Activated CD8-positive, alpha-beta memory T cell treated with anti-CD3 and anti-CD28 coated beads for 36 hours (primary cell): Measurements from ENCODE around the gene LRRN3. TPM values are rescaled to one million over a fixed set of nuclear protein-coding genes. Genes with fewer than 3 reads are reported as not detected.

ENCODE experiments used
- CTCF ChIA-PET: fragments of 350-600 bp; sonication (Branson Sonifier 250); formaldehyde crosslinking; loops from one replicate; lab custom pipeline; 2021; ENCODE audit warnings: antibody characterized with exemption; lab: Charles Lee
- POLR2A ChIA-PET: fragments of 350-600 bp; sonication (Branson Sonifier 250); formaldehyde crosslinking; loops from one replicate; lab custom pipeline; 2021; ENCODE audit warnings: antibody characterized with exemption; lab: Charles Lee
- total RNA-seq, 2 experiments: library from RNA; stranded (reverse); gene quantifications; one replicate each; pipeline ENCODE4 v1.2.3, GENCODE V29; 2021

LRRN3 gene
- total RNA-seq, 2 experiments from 2014 or later = 101 to 108 TPM

DNA sequence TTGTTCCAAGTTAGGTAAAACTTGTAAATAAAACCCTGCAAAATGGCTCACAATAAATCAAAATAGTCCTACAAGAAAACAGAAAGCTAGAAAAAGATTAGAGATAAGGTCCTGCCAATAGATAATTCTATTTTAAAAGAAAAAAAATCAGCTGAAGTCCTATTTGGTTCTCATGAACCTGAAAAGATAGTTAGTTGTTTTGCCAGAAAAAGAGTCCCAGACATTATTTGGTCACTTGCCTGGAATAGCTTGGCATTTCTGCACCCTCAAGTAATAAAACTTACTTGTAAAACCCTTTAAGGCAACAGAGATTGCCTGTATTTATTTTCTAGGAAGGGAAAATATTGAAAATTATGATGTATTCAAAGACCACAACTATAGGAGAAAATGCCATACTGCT is 47.7 kb downstream of the LRRN3 start:
- POLR2A ChIA-PET = no interaction called here

GRCh38 chr7:111140091-111140865 is 49.4 kb downstream of the LRRN3 start:
- POLR2A ChIA-PET = no interaction called here

More for the DNA sequence above, 47.7 kb downstream of the LRRN3 start:
- CTCF ChIA-PET = no interaction called here

GRCh38 chr7:111145472-111145871 is 54.5 kb downstream of the LRRN3 start:
- ChIA-PET POLR2A (no interaction called here), CTCF (no interaction called here)

More at GRCh38 chr7:111140091-111140865, 49.4 kb downstream of the LRRN3 start:
- CTCF ChIA-PET = no interaction called here

DNA sequence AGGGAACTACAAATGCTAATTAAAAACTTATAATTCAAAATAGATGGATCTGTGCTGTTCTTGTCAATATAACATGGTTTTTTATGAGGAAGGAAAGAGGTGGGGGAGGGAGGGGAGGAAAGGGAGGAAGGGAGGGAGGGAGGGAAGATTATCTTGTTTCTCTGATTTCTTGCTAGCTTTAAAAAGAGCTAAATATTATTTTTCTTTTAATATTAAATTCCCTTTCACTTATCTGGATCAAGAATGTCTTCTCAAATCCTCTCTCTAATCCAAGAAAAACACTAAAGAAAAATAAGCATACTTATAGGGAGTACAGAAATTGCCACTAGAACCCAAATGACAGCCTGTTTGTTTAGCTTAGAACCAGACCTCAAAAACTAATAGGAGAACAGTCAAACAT is 55.2 kb downstream of the LRRN3 start:
- POLR2A ChIA-PET = no interaction called here
- CTCF ChIA-PET = no interaction called here

- CTCF ChIA-PET = no interaction called here
Measured at GRCh38 chr7:111147708-111148533, 57.0 kb downstream of the LRRN3 start.

DNA sequence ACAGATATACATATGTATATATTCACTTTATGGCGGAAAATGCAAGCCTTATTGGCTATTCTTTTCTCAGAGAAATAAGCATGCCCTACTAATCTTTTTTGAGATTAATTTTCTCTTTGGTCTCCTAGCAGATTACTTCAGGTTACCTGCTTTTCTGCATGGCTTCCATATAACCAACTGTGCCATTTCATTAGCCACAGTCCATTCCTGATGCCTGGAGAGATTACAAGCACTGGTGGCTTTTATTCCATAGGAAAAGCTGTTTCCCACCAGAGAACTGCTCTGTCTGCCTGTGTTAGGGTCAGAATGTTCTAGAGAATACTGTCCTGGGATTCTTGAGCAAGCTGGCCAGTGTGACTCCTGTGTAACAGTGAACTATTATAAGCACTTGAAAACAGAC is 59.8 kb downstream of the LRRN3 start:
- CTCF ChIA-PET = no interaction called here
- POLR2A ChIA-PET = no interaction called here

More at GRCh38 chr7:111147708-111148533, 57.0 kb downstream of the LRRN3 start:
- POLR2A ChIA-PET = no interaction called here

GRCh38 chr7:111159426-111159825 is 68.5 kb downstream of the LRRN3 start:
- ChIA-PET POLR2A (no interaction called here), CTCF (no interaction called here)

GRCh38 chr7:111160297-111160696 is 69.4 kb downstream of the LRRN3 start:
- CTCF ChIA-PET = no interaction called here
- POLR2A ChIA-PET = no interaction called here

- ChIA-PET CTCF (interaction anchor here (0.7 kb wide), 1 partner anchor 323 kb away, joined by 3 read pairs; no protein-coding TSS in a partner anchor), POLR2A (no interaction called here)
Measured at GRCh38 chr7:111162692-111163091, 71.8 kb downstream of the LRRN3 start.

- CTCF ChIA-PET = no interaction called here
- POLR2A ChIA-PET = interaction anchor here (0.6 kb wide), 1 partner anchor 39 kb away, joined by 3 read pairs; no protein-coding TSS in a partner anchor
Measured at GRCh38 chr7:111164442-111164841, 73.5 kb downstream of the LRRN3 start.

DNA sequence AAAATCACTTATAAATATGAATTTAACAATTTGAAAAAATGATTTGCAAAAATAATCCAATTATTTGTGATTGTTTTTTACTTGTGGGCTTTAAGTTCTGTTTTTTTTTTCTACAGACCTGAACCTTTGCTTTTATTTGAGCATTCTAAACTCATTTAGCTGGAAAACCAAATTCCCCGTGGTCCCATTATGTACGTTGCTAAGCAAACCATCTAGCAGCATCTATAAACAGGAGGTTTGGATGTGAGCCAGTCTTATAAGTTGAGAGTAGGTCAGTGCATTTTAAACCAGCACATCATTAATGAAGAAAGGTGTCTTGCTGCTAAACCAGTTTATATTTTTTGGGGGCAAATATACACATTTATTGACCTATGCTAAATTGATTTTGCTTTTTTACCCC is 77.3 kb downstream of the LRRN3 start:
- ChIA-PET CTCF (no interaction called here), POLR2A (no interaction called here)

- ChIA-PET POLR2A (no interaction called here), CTCF (no interaction called here)
Measured at GRCh38 chr7:111172564-111173257, 81.8 kb downstream of the LRRN3 start.

- CTCF ChIA-PET = no interaction called here
Measured at GRCh38 chr7:111173528-111173927, 82.6 kb downstream of the LRRN3 start.

GRCh38 chr7:111173990-111174389 is 83.1 kb downstream of the LRRN3 start:
- POLR2A ChIA-PET = no interaction called here
- CTCF ChIA-PET = no interaction called here

More at GRCh38 chr7:111173528-111173927, 82.6 kb downstream of the LRRN3 start:
- POLR2A ChIA-PET = no interaction called here

GRCh38 chr7:111174510-111174909 is 83.6 kb downstream of the LRRN3 start:
- ChIA-PET CTCF (no interaction called here), POLR2A (no interaction called here)
